ENCODE results near the gene GRM1.

Gene GRM1

GRCh38 chr6:146300521-146300920 lies 271.7 kb downstream of the GRM1 start:
- no peak overlapping the region for H2AFZ ChIP-seq (ENCODE audit: low read depth, low read length)
- H3K4me1 ChIP-seq (ENCODE audit: insufficient read depth, low read length), result peaks cover 3% of the 10 kb centered on the region
- H3K4me3 ChIP-seq (ENCODE audit: low read length), result no peak overlapping the region
- no peaks in the 10 kb centered on the region for H3K9me3 ChIP-seq (ENCODE audit: low read length)
- H3K27me3 ChIP-seq (ENCODE audit: insufficient read depth, low read length), result no peaks in the 10 kb centered on the region
- H3K36me3 ChIP-seq (ENCODE audit: insufficient read depth, low read length), result no peaks in the 10 kb centered on the region

- H3K4me1 ChIP-seq (ENCODE audit: insufficient read depth, low read length), result peaks cover 3% of the 10 kb centered on the region
- H3K9me3 ChIP-seq (ENCODE audit: low read length), result no peaks in the 10 kb centered on the region
- H3K4me3 ChIP-seq (ENCODE audit: low read length), result no peak overlapping the region
- no peaks in the 10 kb centered on the region for H3K36me3 ChIP-seq (ENCODE audit: insufficient read depth, low read length)
- no peak overlapping the region for H2AFZ ChIP-seq (ENCODE audit: low read depth, low read length)
- no peaks in the 10 kb centered on the region for H3K27me3 ChIP-seq (ENCODE audit: insufficient read depth, low read length)
Measured at GRCh38 chr6:146301764-146302163, 272.9 kb downstream of the GRM1 start.

GRCh38 chr6:146302994-146303393 lies 274.1 kb downstream of the GRM1 start:
- peaks cover 3% of the 10 kb centered on the region for H3K4me1 ChIP-seq (ENCODE audit: insufficient read depth, low read length)
- H2AFZ ChIP-seq (ENCODE audit: low read depth, low read length), result no peak overlapping the region
- H3K27me3 ChIP-seq (ENCODE audit: insufficient read depth, low read length), result no peaks in the 10 kb centered on the region
- H3K36me3 ChIP-seq (ENCODE audit: insufficient read depth, low read length), result no peaks in the 10 kb centered on the region
- no peak overlapping the region for H3K4me3 ChIP-seq (ENCODE audit: low read length)
- no peaks in the 10 kb centered on the region for H3K9me3 ChIP-seq (ENCODE audit: low read length)

GRCh38 chr6:146304181-146304580 lies 275.3 kb downstream of the GRM1 start:
- Histone ChIP-seq H3K27me3 (ENCODE audit: insufficient read depth, low read length) (no peaks in the 10 kb centered on the region), H3K9me3 (ENCODE audit: low read length) (no peaks in the 10 kb centered on the region), H3K36me3 (ENCODE audit: insufficient read depth, low read length) (no peaks in the 10 kb centered on the region), H2AFZ (ENCODE audit: low read depth, low read length) (no peak overlapping the region), H3K4me3 (ENCODE audit: low read length) (no peak overlapping the region), H3K4me1 (ENCODE audit: insufficient read depth, low read length) (peaks cover 3% of the 10 kb centered on the region)

GRCh38 chr6:146305092-146305491 lies 276.2 kb downstream of the GRM1 start:
- no peaks in the 10 kb centered on the region for H3K9me3 ChIP-seq (ENCODE audit: low read length)
- no peak overlapping the region for H2AFZ ChIP-seq (ENCODE audit: low read depth, low read length)
- peaks cover 3% of the 10 kb centered on the region for H3K4me1 ChIP-seq (ENCODE audit: insufficient read depth, low read length)
- H3K27me3 ChIP-seq (ENCODE audit: insufficient read depth, low read length), result no peaks in the 10 kb centered on the region
- no peak overlapping the region for H3K4me3 ChIP-seq (ENCODE audit: low read length)
- H3K36me3 ChIP-seq (ENCODE audit: insufficient read depth, low read length), result no peaks in the 10 kb centered on the region

- no peaks in the 10 kb centered on the region for H3K9me3 ChIP-seq (ENCODE audit: low read length)
- H2AFZ ChIP-seq (ENCODE audit: low read depth, low read length), result no peak overlapping the region
Measured at GRCh38 chr6:146305951-146306350, 277.1 kb downstream of the GRM1 start.

GRCh38 chr6:146310628-146311027 lies 281.8 kb downstream of the GRM1 start:
- H2AFZ ChIP-seq (ENCODE audit: low read depth, low read length), result no peak overlapping the region
- no peak overlapping the region for H3K4me3 ChIP-seq (ENCODE audit: low read length)
- H3K27me3 ChIP-seq (ENCODE audit: insufficient read depth, low read length), result no peaks in the 10 kb centered on the region
- H3K9me3 ChIP-seq (ENCODE audit: low read length), result no peaks in the 10 kb centered on the region
- H3K36me3 ChIP-seq (ENCODE audit: insufficient read depth, low read length), result no peaks in the 10 kb centered on the region
- H3K4me1 ChIP-seq (ENCODE audit: insufficient read depth, low read length), result no peaks in the 10 kb centered on the region

More at GRCh38 chr6:146305951-146306350, 277.1 kb downstream of the GRM1 start:
- H3K27me3 ChIP-seq (ENCODE audit: insufficient read depth, low read length), result no peaks in the 10 kb centered on the region
- H3K36me3 ChIP-seq (ENCODE audit: insufficient read depth, low read length), result no peaks in the 10 kb centered on the region
- peaks cover 3% of the 10 kb centered on the region for H3K4me1 ChIP-seq (ENCODE audit: insufficient read depth, low read length)
- H3K4me3 ChIP-seq (ENCODE audit: low read length), result no peak overlapping the region

- H3K9me3 ChIP-seq (ENCODE audit: low read length), result no peaks in the 10 kb centered on the region
- H3K27me3 ChIP-seq (ENCODE audit: insufficient read depth, low read length), result no peaks in the 10 kb centered on the region
- no peak overlapping the region for H3K4me3 ChIP-seq (ENCODE audit: low read length)
- H3K36me3 ChIP-seq (ENCODE audit: insufficient read depth, low read length), result no peaks in the 10 kb centered on the region
- H3K4me1 ChIP-seq (ENCODE audit: insufficient read depth, low read length), result no peaks in the 10 kb centered on the region
- no peak overlapping the region for H2AFZ ChIP-seq (ENCODE audit: low read depth, low read length)
Measured at GRCh38 chr6:146311079-146311478, 282.2 kb downstream of the GRM1 start.

- Histone ChIP-seq H3K36me3 (ENCODE audit: insufficient read depth, low read length) (no peaks in the 10 kb centered on the region), H3K9me3 (ENCODE audit: low read length) (no peaks in the 10 kb centered on the region), H3K4me1 (ENCODE audit: insufficient read depth, low read length) (no peaks in the 10 kb centered on the region), H2AFZ (ENCODE audit: low read depth, low read length) (no peak overlapping the region), H3K4me3 (ENCODE audit: low read length) (no peak overlapping the region), H3K27me3 (ENCODE audit: insufficient read depth, low read length) (no peaks in the 10 kb centered on the region)
Measured at GRCh38 chr6:146312608-146313007, 283.7 kb downstream of the GRM1 start.

- H3K36me3 ChIP-seq (ENCODE audit: insufficient read depth, low read length), result no peaks in the 10 kb centered on the region
- no peak overlapping the region for H3K4me3 ChIP-seq (ENCODE audit: low read length)
Measured at GRCh38 chr6:146315381-146316174, 286.7 kb downstream of the GRM1 start.

GRCh38 chr6:146316175-146316495 lies 287.3 kb downstream of the GRM1 start:
- H3K27me3 ChIP-seq (ENCODE audit: insufficient read depth, low read length), result no peaks in the 10 kb centered on the region
- H3K4me1 ChIP-seq (ENCODE audit: insufficient read depth, low read length), result no peaks in the 10 kb centered on the region
- no peak overlapping the region for H3K4me3 ChIP-seq (ENCODE audit: low read length)
- H2AFZ ChIP-seq (ENCODE audit: low read depth, low read length), result no peak overlapping the region
- H3K36me3 ChIP-seq (ENCODE audit: insufficient read depth, low read length), result no peaks in the 10 kb centered on the region
- H3K9me3 ChIP-seq (ENCODE audit: low read length), result no peaks in the 10 kb centered on the region

More at GRCh38 chr6:146315381-146316174, 286.7 kb downstream of the GRM1 start:
- no peak overlapping the region for H2AFZ ChIP-seq (ENCODE audit: low read depth, low read length)
- H3K27me3 ChIP-seq (ENCODE audit: insufficient read depth, low read length), result no peaks in the 10 kb centered on the region
- H3K9me3 ChIP-seq (ENCODE audit: low read length), result no peaks in the 10 kb centered on the region
- no peaks in the 10 kb centered on the region for H3K4me1 ChIP-seq (ENCODE audit: insufficient read depth, low read length)

- H3K36me3 ChIP-seq (ENCODE audit: insufficient read depth, low read length), result no peaks in the 10 kb centered on the region
- H3K4me1 ChIP-seq (ENCODE audit: insufficient read depth, low read length), result no peaks in the 10 kb centered on the region
- H3K4me3 ChIP-seq (ENCODE audit: low read length), result no peak overlapping the region
- no peak overlapping the region for H2AFZ ChIP-seq (ENCODE audit: low read depth, low read length)
- H3K27me3 ChIP-seq (ENCODE audit: insufficient read depth, low read length), result no peaks in the 10 kb centered on the region
- no peaks in the 10 kb centered on the region for H3K9me3 ChIP-seq (ENCODE audit: low read length)
Measured at GRCh38 chr6:146331013-146331412, 302.2 kb downstream of the GRM1 start.

GRCh38 chr6:146335336-146335735 lies 306.5 kb downstream of the GRM1 start:
- H3K9me3 ChIP-seq (ENCODE audit: low read length), result no peaks in the 10 kb centered on the region
- no peak overlapping the region for H3K4me3 ChIP-seq (ENCODE audit: low read length)
- H3K36me3 ChIP-seq (ENCODE audit: insufficient read depth, low read length), result no peaks in the 10 kb centered on the region
- H3K4me1 ChIP-seq (ENCODE audit: insufficient read depth, low read length), result no peaks in the 10 kb centered on the region
- no peaks in the 10 kb centered on the region for H3K27me3 ChIP-seq (ENCODE audit: insufficient read depth, low read length)
- no peak overlapping the region for H2AFZ ChIP-seq (ENCODE audit: low read depth, low read length)

- Histone ChIP-seq H3K9me3 (ENCODE audit: low read length) (no peaks in the 10 kb centered on the region), H3K27me3 (ENCODE audit: insufficient read depth, low read length) (no peaks in the 10 kb centered on the region), H3K4me1 (ENCODE audit: insufficient read depth, low read length) (no peaks in the 10 kb centered on the region), H3K36me3 (ENCODE audit: insufficient read depth, low read length) (no peaks in the 10 kb centered on the region), H2AFZ (ENCODE audit: low read depth, low read length) (no peak overlapping the region), H3K4me3 (ENCODE audit: low read length) (no peak overlapping the region)
Measured at GRCh38 chr6:146336191-146336590, 307.3 kb downstream of the GRM1 start.

Measured in neuron (in vitro differentiated cells).